ENCODE data around the gene HOXD11.
A peak's percentile ranks its signal among the peaks of the same experiment; 100 is the strongest.

Gene HOXD11

DNA sequence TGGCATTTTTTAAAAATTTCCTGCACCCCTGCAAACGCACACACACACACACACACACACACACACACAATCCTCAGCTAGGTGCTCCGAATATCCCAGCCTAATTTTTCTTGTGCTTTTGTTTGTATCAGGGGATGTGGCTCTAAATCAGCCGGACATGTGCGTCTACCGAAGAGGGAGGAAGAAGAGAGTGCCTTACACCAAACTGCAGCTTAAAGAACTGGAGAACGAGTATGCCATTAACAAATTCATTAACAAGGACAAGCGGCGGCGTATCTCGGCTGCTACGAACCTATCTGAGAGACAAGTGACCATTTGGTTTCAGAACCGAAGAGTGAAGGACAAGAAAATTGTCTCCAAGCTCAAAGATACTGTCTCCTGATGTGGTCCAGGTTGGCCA lies 12.7 kb upstream of the HOXD11 start:
- DNase-seq: no peak

DNA sequence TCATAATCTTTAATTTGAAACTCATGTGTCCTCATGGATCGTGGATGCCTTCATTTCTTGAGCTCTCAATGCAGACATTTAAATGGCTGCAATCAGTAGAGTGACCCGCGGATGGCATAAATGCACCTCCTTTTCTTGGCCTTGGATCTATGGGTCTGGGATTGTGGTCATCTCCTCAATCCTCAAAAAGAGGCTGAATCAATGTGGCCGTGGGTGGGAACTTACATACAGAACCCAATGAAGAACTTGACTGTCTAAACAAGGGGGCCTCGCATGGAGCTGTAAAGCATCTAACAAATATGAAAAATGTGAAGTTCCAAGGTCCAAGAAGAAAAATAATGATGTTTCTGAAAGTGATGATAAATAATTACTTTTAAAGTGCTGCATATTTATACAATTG lies 11.7 kb upstream of the HOXD11 start:
- no peak for DNase-seq

DNA sequence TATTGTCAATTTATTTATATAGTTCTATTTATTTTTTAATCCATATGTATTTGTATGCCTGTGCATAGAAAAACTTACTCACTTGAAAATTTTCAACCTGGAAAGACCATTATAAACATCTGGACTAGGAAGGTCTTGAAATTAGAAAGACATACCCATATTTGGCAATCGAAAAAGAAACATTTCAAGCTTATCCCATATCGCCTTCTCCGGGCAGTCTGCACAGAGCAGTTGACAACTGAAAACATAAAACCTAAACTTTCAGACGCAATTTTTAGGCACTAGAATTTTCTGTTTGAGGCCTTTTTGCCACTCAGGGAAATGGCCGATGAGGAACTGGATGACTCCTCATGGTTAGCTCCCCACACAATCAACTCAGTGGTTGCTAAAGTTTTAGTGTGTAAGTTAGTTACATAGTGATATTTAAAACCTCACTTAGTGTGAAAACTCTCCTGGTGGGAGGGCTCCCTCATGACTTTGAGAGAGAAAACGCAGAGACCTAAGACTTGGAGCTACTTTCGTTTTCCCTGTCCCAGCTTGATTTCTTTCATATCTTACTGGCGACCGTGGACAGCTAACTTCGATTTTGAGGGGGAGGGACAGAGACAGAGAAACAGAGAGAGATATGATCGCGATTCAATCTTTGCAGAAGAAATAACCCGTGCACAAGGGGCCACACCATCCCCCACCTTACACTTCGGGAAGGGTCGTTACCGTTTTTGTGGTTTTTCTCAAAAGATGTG lies 10.7 kb upstream of the HOXD11 start:
- DNase-seq: no peak

- peak; percentile 81 for DNase-seq
Measured at GRCh38 chr2:176096986-176097819, 9.9 kb upstream of the HOXD11 start.

DNA sequence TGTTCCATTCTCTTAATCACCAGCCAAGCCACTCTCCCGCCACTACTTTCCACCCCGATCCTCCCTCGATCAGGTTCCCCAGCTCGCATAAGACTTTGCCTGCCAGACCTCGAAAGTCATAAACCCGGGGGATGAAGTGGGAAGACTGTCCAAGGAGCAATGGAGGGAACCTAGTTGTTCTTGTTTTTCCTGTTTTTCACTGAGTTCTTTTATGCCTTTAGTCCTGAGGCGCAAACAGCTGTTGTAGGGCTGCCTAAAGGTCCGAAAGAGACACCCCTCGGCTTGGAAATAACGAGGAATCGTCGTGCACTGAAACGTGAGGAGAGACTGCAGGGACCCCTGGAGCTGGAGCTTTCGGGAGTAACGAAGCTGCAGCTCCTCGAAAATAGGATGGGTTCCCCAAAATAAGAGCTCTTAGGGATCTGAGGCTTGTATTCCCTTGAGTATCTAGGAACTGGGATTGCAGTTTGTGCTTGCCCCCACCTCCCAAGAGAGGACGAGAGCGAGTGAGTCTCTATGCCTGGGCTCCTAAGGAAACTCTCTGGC lies 9.2 kb upstream of the HOXD11 start:
- DNase-seq: no peak

- no peak for DNase-seq
Measured at GRCh38 chr2:176098366-176099158, 8.5 kb upstream of the HOXD11 start.

DNA sequence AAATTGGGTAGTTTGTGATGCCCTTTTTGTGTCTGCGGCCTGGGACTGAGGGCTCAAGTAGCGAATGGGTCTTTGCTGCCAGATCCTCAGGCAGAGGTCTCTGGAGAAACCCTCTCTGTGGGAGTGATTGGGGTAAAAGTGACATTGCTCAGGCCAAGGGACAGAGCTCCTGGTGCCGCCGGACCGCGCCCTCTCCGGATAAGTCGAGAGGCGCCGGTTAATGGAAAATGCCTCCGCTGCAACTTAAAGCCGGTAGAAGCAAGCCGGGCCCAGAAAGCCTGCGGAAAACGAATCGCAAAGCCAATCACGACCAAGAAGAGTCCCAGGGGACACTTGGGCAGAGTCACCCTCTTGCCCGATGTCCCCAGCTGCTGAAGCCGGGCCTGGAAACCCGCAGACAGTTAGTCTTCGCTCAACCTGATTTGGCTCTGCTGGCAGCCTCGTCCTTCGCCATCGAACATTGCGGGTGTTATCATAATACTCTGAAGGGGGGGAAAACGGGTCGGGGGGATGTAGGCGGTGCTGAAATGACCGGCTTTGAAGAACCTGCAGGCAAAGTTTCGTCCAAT lies 7.8 kb upstream of the HOXD11 start:
- no peak for DNase-seq

DNA sequence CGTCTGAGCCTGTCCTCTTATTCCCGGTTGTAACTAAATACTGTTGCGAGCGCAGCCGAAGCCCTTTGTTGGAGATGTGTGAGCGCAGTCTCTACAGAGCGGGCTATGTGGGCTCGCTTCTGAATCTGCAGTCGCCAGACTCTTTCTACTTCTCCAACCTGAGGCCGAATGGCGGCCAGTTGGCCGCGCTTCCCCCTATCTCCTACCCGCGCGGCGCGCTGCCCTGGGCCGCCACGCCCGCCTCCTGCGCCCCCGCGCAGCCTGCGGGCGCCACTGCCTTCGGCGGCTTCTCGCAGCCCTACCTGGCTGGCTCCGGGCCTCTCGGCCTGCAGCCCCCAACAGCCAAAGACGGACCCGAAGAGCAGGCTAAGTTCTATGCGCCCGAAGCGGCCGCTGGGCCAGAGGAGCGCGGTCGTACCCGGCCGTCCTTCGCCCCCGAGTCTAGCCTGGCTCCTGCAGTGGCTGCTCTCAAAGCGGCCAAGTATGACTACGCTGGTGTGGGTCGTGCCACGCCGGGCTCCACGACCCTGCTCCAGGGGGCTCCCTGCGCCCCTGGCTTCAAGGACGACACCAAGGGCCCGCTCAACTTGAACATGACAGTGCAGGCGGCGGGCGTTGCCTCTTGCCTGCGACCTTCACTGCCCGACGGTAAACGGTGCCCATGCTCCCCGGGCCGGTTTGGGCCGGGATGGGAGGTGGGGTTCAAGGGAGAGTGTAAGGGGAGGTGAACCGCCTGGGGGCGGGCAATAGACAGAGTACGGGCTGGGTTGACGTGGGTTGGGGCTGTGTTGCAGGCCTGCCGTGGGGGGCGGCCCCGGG lies 7.1 kb upstream of the HOXD11 start, which contains the start of gene HOXD12:
HOXD12 (plus strand) TSS at position 68 of the 819 bp plus-strand sequence; CDS start at position 75, 7 bp downstream.
- no peak for DNase-seq

- DNase-seq: no peak
Measured at GRCh38 chr2:176100547-176101140, 6.4 kb upstream of the HOXD11 start.

DNA sequence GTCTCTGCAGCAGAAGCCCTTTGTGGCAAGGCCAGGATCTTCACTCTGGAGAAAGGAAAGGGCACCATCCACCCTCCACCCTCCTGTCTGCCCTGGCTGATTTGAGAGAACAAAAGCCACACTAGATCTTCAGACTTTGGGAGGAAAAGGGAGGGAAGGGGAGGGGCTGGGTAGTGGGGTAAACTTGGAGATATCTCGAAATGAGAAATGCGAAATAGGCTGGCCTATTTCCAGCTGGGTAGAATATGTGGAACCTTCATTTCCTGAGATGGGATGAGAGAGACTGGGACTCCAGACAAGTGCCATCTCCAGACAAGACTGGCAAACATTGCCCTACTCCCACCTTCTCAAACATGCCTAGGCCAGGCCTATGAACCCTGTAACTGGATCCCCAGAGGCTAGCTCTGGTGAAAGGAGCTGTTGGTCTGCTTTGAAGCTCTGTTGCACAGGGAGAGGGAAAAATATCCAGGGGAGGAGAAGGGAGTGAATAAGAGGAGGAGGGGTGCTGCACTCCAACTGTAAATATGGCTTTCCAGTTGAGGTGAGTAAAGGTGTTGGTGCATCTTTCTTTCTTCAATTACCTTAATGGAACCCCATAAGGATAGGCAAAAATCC lies 5.8 kb upstream of the HOXD11 start:
- no peak for DNase-seq

GRCh38 chr2:176101842-176102241 lies 5.2 kb upstream of the HOXD11 start:
- DNase-seq: no peak

DNA sequence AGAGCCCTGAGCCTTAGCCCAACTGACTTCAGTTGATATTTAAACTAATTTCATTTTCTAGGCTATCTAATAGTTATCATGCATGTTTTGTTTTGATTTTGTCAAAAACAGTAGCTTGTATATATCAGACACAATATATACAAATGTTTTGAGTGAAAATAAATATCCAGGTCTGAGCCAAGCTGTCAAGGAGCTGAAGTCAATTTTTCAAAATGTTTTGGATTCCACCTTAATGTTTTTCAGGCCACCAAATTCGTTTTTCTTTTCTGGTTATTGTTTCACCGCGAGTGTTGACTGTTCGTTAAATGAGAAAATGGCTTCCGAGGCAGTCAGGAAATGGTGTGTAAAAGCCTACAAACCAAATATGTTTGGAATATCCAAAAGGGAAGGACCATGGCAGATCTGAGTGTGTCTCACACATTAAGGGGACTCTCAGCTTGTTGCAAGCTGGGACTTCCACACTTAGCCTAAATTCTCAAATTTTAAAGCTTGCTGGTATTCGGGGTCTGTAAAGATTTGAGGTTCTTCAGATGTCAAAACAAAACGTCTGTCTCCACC lies 4.7 kb upstream of the HOXD11 start:
- no peak for DNase-seq

- DNase-seq: no peak
Measured at GRCh38 chr2:176103194-176103593, 3.9 kb upstream of the HOXD11 start.

DNA sequence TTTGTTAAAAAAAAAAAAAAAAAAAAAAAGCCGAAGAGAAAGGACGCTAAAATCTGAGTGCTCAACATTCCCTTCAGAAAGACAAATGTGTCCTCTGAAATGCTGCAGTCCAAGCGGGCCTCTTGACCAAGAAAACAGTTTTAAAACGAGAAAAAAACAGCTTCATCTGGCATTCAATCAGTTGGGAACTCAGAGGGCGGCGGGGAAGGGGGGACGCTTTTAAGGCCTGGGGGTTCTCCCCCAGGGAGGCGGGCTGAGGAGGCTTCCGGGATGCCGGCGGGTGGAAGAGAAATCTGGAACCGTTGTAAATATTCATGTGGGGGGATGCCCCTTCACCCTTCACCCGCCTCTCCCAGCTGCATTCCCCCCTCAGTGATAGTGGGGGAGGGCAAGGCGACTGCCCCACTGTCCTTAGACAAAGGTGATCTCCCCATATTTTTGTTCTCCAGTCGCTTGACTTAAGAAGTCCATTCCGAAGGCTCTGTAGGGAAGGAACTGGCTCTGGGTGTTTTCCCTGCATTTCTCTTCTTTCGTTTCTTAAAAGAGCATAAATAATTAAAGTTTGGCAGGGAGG lies 3.3 kb upstream of the HOXD11 start:
- no peak for DNase-seq

GRCh38 chr2:176104316-176105077 lies 2.6 kb upstream of the HOXD11 start:
- DNase-seq: no peak

DNA sequence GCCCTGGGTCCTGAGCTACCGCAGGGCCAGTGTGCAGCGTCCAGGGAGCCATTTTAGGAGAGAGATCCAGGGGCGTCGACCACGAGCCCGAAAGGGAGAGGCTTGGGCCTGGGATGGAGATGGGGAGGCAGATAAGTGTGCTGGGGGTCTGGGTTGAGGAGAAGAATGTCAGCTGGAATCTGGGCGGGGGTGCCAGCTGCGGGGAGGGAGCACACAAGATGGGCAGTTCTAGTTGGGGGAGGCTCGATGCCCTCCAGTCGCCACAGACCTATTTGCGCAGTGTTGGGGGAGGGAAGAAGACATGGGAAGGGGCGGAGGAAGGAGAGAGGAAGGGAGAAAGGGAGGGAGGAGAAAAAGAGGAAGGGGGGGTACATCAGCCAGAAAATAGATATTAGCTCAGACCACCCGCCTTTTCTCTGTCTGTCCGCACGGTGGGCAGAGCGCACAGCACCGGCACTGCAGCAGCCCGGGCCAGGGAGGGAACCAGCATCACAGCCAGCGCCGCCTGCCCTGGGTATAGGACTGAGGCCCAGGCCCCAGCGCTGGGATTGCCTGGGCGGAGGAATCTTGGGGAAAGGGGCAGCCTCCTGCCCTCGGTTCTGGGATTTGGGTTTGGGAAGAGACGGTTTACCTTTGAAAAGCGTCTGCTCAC lies 1.9 kb upstream of the HOXD11 start:
- no peak for DNase-seq

GRCh38 chr2:176105730-176106580 lies 1.1 kb upstream of the HOXD11 start:
- no peak for DNase-seq

- DNase-seq: no peak
Measured at GRCh38 chr2:176107731-176108181, 676 bp downstream of the HOXD11 start.

All from NCI-H1436 (cell line).